GM21717 (cell line): ENCODE results near the gene GOLGA6A.

Source experiments
- ATAC-seq: cut with Tn5 transposase; IDR thresholded peaks from one replicate; pipeline ENCODE4 v1.9.1; 2021; ENCODE audit warnings: mild to moderate bottlenecking, moderate library complexity; ENCODE audit not compliant: unreplicated experiment

The GOLGA6A gene

GRCh38 chr15:74037171-74038117 lies 44.9 kb downstream of the GOLGA6A start:
- no peak for ATAC-seq

GRCh38 chr15:74036271-74037170 lies 45.8 kb downstream of the GOLGA6A start:
- no peak for ATAC-seq

- ATAC-seq, result no peak
Measured at GRCh38 chr15:74035121-74036017, 47.0 kb downstream of the GOLGA6A start.

GRCh38 chr15:74034206-74034755 lies 48.1 kb downstream of the GOLGA6A start:
- ATAC-seq, result no peak

GRCh38 chr15:74032606-74033561 lies 49.5 kb downstream of the GOLGA6A start:
- no peak for ATAC-seq

- ATAC-seq, result no peak
Measured at GRCh38 chr15:74032046-74032445, 50.3 kb downstream of the GOLGA6A start.

GRCh38 chr15:74028646-74029045 lies 53.7 kb downstream of the GOLGA6A start:
- no peak for ATAC-seq

GRCh38 chr15:74027688-74028087 lies 54.7 kb downstream of the GOLGA6A start:
- no peak for ATAC-seq

- no peak for ATAC-seq
Measured at GRCh38 chr15:74025436-74025835, 56.9 kb downstream of the GOLGA6A start.

GRCh38 chr15:74024687-74025086 lies 57.7 kb downstream of the GOLGA6A start:
- no peak for ATAC-seq

- ATAC-seq, result no peak
Measured at GRCh38 chr15:74022706-74023470, 59.5 kb downstream of the GOLGA6A start.
